ENCODE measurements around the gene IBTK.
"Not testable (repeated sequence)": the region's sequence is repeated elsewhere in the genome, so short reads cannot be mapped to it uniquely, and the experiment has no call there.

The IBTK gene

GRCh38 chr6:82169138-82169876, 78.2 kb downstream of the IBTK start (continued):
- TF ChIP-seq TSHZ2 (CRISPR knock-in tag; IDR thresholded peaks at IDR 0.05) (no peak; the same call in 1 of the 2 replicates), ZFP3 (CRISPR knock-in tag; IDR thresholded peaks at IDR 0.05) (no peak), ZNF8 (CRISPR knock-in tag; IDR thresholded peaks at IDR 0.05) (no peak), ZNF70 (CRISPR knock-in tag; IDR thresholded peaks at IDR 0.05) (no peak)
- TF ChIP-seq, protein P1, sequence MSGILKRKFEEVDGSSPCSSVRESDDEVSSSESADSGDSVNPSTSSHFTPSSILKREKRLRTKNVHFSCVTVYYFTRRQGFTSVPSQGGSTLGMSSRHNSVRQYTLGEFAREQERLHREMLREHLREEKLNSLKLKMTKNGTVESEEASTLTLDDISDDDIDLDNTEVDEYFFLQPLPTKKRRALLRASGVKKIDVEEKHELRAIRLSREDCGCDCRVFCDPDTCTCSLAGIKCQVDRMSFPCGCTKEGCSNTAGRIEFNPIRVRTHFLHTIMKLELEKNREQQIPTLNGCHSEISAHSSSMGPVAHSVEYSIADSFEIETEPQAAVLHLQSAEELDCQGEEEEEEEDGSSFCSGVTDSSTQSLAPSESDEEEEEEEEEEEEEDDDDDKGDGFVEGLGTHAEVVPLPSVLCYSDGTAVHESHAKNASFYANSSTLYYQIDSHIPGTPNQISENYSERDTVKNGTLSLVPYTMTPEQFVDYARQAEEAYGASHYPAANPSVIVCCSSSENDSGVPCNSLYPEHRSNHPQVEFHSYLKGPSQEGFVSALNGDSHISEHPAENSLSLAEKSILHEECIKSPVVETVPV (CRISPR knock-in tag; IDR thresholded peaks at IDR 0.05), result no peak

DNA sequence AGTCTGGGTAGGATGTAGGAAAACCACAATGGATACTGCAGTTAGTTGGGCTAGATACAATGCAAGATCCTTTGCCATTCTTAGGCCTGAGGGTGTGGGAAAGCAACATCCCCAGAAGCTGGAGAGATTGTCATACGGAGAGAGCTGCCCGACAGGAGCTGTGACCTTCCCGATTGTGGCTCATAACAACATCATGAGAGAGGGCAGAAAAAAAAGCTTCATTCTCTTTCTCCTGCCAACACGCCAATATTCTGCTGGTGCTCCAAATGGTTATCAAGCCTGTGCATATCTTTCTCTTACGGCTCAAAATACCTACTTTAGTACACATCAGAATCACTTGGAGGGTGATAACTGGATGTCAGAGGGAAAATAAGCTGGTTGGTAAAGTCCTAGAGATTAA, 81.1 kb downstream of the IBTK start:
- no peak for TF ChIP-seq OSR1 (CRISPR knock-in tag; IDR thresholded peaks at IDR 0.05)
- TF ChIP-seq ESRRG (CRISPR knock-in tag; IDR thresholded peaks at IDR 0.05), result no peak
- no peak for TF ChIP-seq CREB5 (CRISPR knock-in tag; IDR thresholded peaks at IDR 0.05; ENCODE audit: low read depth)
- no peak for TF ChIP-seq TOX (CRISPR knock-in tag; IDR thresholded peaks at IDR 0.05; ENCODE audit: borderline replicate concordance)
- no peak for TF ChIP-seq ZNF565 (CRISPR knock-in tag; conservative IDR thresholded peaks at IDR 0.05; ENCODE audit: low read depth)
- TF ChIP-seq TCF4 (CRISPR knock-in tag; IDR thresholded peaks at IDR 0.05; ENCODE audit: borderline replicate concordance), result no peak
- no peak for TF ChIP-seq PPARA (CRISPR knock-in tag; IDR thresholded peaks at IDR 0.05; ENCODE audit: borderline replicate concordance)
- no peak for TF ChIP-seq ZFP30 (CRISPR knock-in tag; IDR thresholded peaks at IDR 0.05)
- TF ChIP-seq RARB (CRISPR knock-in tag; IDR thresholded peaks at IDR 0.05), result no peak
- no peak for TF ChIP-seq ISL1 (CRISPR knock-in tag; IDR thresholded peaks at IDR 0.05)
- no peak for ATAC-seq

DNA sequence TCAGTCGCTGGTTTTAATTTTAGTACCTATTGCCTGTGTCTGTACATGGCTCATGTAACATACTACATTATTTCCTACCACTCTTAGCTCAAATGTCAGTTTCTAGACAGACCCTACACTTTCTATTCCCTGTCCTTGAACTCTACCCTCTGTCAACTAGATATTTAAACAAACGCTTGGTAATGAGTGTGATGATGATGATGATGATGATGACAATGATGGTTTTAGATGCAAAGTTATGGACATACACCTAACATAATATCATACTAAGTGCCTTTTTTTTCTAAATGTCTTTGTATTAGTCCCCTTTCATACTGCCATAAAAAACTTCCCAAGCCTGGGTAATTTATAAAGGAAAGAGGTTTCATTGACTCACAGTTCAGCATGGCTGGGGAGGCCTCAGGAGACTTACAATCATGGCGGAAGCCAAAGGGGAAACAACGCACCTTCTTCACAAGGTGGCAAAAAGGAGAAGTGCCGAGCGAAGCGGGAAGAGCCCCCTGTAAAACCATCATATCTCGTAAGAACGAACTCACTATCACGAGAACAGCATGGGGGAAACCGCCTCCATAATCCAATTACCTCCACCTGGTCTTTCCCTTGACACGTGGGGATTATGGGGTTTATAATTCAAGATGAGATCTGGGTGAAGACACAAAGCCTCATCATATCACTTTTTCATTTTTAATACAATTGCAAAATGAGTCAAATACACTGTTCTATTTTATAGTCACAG, 87.1 kb downstream of the IBTK start:
- no peak for ATAC-seq
- no peak for TF ChIP-seq BACH2 (CRISPR knock-in tag; IDR thresholded peaks at IDR 0.05; ENCODE audit: borderline replicate concordance)
- TF ChIP-seq ZFP3 (CRISPR knock-in tag; IDR thresholded peaks at IDR 0.05), result no peak
- TF ChIP-seq ZNF8 (CRISPR knock-in tag; IDR thresholded peaks at IDR 0.05), result no peak
- TF ChIP-seq ZNF70 (CRISPR knock-in tag; IDR thresholded peaks at IDR 0.05), result no peak
- no peak for TF ChIP-seq SNAI2 (CRISPR knock-in tag; IDR thresholded peaks at IDR 0.05)

DNA sequence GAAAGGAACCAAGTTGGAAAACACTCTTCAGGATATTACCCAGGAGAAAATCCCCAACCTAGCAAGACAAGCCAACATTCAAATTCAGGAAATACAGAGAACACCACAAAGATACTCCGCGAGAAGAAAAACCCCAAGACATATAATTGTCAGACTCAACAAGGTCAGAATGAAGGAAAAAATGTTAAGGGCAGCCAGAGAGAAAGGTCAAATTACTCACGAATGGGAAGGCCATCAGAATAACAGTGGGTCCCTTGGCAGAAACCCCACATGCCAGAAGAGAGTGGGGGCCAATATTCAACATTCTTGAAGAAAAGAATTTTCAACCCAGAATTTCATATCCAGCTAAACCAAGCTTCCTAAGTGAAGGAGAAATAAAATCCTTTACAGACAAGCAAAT, 94.8 kb downstream of the IBTK start:
- ATAC-seq, result not testable (repeated sequence)

DNA sequence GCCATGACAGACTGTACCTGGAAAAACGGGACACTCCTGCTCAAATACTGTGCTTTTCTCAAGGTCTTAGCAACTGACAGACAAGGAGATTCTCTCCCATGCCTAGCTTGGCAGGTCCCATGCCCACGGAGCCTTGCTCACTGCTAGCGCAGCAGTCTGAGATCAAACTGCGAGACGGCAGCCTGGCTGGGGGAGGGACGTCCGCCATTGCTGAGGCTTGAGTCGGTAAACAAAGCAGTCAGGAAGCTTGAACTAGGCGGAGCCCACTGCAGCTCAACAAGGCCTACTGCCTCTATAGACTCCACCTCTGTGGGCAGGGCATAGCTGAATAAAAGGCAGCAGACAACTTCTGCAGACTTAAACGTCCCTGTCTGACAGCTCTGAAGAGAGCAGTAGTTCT, 96.4 kb downstream of the IBTK start:
- ATAC-seq, result not testable (repeated sequence)

DNA sequence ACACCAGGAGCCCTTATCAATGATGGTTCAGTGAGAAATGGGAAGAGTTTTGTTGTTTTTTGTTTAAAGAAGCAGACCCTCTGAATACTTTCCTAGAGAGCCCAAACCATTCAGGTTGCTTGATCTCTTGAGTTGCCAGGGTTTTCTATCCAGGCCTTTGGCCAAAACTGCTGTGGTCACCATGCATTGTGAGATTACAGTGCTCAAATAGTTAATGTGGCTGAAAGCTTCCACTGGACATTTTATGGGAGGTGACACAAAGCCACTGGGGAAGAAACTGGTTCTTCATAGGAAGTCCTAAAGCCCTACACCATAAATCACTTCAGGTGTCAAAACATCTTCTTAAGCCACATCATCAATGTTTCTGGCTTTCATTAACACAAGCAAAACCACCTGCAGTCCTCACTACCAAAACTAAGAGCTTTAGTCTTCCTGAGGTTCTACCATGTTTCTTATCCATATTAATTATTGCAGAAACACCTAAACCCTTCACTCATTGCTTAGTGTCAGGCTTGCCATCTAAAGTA, 101.6 kb downstream of the IBTK start:
- ATAC-seq, result no peak
- TF ChIP-seq RARB (CRISPR knock-in tag; IDR thresholded peaks at IDR 0.05), result no peak
- TF ChIP-seq ZC3H10 (CRISPR knock-in tag; IDR thresholded peaks at IDR 0.05), result no peak
- TF ChIP-seq ZFP30 (CRISPR knock-in tag; IDR thresholded peaks at IDR 0.05), result no peak
- no peak for TF ChIP-seq CSDC2 (CRISPR knock-in tag; IDR thresholded peaks at IDR 0.05)
- TF ChIP-seq OSR1 (CRISPR knock-in tag; IDR thresholded peaks at IDR 0.05), result no peak
- no peak for TF ChIP-seq GLIS3 (CRISPR knock-in tag; IDR thresholded peaks at IDR 0.05)
- TF ChIP-seq ZFP3 (CRISPR knock-in tag; IDR thresholded peaks at IDR 0.05), result no peak
- TF ChIP-seq ZNF565 (CRISPR knock-in tag; conservative IDR thresholded peaks at IDR 0.05; ENCODE audit: low read depth), result no peak
- TF ChIP-seq SNAI2 (CRISPR knock-in tag; IDR thresholded peaks at IDR 0.05), result no peak
- no peak for TF ChIP-seq ISL1 (CRISPR knock-in tag; IDR thresholded peaks at IDR 0.05)

Data from SK-N-SH treated with all-trans-retinoic acid at 6 μM for 48 hours (cell line).